Fibroblast of pulmonary artery (primary cell): Measurements from ENCODE around the gene AHI1.

ENCODE experiments used
- DNase-seq: peaks from one replicate; pipeline ENCODE4 v3.0.0-alpha.2; 2010; ENCODE audit warnings: low read depth
- H3K4me3 ChIP-seq: replicated peaks from 2 replicates; pipeline ENCODE4 v1.5.1; 2011; ENCODE audit warnings: low read depth, mild to moderate bottlenecking, control low read depth, low read length, moderate library complexity
- TF ChIP-seq, protein P1 (sequence below): IDR thresholded peaks from 2 replicates; pipeline ENCODE4 v1.5.1; 2011; ENCODE audit warnings: mild to moderate bottlenecking, control low read depth, low read length, inconsistent platforms; ENCODE audit errors: missing control alignments

The AHI1 gene

DNA sequence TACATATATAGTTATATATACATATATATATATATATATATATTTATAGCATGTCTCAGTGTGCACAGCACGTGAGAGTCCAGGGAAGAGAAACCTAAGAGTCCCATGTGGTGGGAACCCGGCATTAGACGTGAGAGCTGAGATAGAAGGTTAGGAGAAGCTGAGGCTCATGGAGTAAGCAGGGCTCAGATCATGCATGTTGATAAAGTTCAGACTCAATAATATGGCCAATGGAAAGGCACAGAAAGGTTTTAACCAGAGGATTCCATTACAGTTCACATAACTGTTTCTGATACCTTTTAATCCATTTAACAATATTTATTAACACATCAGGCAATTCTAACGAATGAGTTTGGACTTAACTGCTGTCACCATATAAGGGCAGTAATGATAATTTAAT is 173.0 kb downstream of the AHI1 start:
- TF ChIP-seq, protein P1, sequence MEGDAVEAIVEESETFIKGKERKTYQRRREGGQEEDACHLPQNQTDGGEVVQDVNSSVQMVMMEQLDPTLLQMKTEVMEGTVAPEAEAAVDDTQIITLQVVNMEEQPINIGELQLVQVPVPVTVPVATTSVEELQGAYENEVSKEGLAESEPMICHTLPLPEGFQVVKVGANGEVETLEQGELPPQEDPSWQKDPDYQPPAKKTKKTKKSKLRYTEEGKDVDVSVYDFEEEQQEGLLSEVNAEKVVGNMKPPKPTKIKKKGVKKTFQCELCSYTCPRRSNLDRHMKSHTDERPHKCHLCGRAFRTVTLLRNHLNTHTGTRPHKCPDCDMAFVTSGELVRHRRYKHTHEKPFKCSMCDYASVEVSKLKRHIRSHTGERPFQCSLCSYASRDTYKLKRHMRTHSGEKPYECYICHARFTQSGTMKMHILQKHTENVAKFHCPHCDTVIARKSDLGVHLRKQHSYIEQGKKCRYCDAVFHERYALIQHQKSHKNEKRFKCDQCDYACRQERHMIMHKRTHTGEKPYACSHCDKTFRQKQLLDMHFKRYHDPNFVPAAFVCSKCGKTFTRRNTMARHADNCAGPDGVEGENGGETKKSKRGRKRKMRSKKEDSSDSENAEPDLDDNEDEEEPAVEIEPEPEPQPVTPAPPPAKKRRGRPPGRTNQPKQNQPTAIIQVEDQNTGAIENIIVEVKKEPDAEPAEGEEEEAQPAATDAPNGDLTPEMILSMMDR = no peak
- H3K4me3 ChIP-seq = no peak overlapping the region
- no peak for DNase-seq

- TF ChIP-seq, protein P1 = no peak
- no peak overlapping the region for H3K4me3 ChIP-seq
- DNase-seq = no peak
These were observed 173.6 kb downstream of the AHI1 start for GRCh38 chr6:135323979-135324378.

DNA sequence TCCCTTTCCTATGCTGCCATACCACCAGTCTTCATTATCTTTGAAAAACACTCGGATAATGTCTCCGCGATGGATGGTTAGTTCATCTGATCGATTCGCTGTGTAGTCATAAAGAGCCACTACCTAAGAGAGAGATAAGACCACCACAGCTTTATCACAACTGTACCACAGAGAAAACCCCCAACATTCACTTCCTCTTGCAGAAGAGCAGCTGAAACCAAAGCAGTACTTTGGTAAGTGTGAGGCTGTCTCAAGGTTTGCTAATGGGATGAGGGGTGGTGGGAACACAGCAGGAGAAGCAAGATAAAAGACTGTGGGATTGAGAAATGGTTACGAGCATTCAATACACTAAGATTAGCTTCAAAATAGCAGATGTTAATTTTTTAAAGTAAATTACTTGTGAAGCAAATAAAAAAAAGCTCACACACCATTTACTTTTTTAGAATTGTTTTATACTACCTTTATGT is 174.3 kb downstream of the AHI1 start:
- H3K4me3 ChIP-seq = no peak overlapping the region
- DNase-seq = no peak
- TF ChIP-seq, protein P1 = no peak

GRCh38 chr6:135322427-135323201 is 174.9 kb downstream of the AHI1 start:
- H3K4me3 ChIP-seq = no peak overlapping the region
- DNase-seq = no peak

DNA sequence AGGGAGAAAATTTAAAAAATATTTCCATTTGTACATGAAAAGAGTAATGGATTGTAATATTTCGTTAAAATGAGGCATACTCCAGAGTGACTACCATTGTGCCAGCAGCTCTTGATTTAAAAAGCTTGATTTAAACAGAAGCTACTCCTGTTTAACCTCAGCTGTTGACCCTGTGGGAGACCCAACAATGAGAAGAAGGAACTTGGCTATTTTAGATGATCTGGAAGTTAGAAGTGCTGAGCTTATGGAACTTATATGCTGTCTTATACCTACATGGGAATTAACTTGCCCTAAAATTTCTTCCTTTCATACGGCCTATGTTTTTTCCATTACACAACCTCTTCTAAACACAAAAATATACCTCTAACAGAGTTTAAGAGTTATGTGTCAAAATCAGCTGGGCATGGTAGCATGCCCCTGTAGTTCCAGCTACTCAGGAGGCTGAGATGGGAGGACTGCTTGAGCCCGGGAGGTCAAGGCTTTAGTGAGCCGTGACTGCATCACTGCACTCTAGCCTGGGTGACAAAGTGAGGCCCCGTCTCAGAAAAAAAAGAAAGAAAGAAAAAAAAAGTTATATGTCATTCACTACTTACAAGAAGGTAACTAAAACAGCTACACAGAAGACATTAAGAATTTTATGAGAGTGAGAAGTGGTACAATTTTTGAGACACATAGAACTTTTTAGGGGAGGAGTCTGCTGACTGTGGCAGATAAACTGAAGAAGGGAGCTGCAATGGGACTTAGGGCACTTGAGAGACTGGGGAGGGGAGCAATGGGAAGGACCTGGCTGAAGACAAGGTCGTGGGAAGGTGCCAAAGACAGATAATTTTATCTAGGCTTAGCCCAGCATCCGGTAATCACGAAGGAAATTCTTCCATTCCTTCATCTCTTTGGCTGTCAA is 176.6 kb downstream of the AHI1 start:
- H3K4me3 ChIP-seq = no peak overlapping the region
- TF ChIP-seq, protein P1 = no peak
- no peak for DNase-seq

More at GRCh38 chr6:135322427-135323201, 174.9 kb downstream of the AHI1 start:
- TF ChIP-seq, protein P1 = no peak

DNA sequence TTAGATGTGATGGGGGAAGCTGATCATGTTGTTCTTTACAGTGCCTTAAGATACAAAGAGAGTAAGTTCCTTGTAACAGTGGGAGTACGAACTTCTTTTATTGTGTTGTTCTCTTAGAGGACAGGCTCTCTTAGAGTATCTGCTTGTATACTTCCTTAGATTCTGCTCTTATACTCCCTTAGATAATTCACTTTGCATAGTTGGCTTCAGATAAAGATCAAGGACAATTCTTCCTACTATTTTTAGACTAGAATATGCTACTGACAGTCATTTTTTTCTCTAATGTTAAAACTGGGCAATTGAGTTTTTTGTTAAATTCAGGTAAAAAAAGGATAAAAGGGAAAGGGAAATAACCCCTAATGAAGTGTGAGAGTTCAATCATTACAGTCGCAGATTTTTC is 177.7 kb downstream of the AHI1 start:
- no peak overlapping the region for H3K4me3 ChIP-seq
- TF ChIP-seq, protein P1 = no peak
- DNase-seq = no peak
